T-helper 2 cell treated with Interferon-gamma antibody and Interleukin-4, amounts not matched to agents 5 μg/mL and 100 μg/mL, for 36 hours (primary cell): ENCODE data around the gene RUNX1.

Experiments used
- DNase-seq: peaks from one replicate; pipeline ENCODE4 v3.0.0; 2021; ENCODE audit warnings: low spot score
- H3K27ac Mint-ChIP-seq: one replicate; pipeline ENCODE4 v1.8.0; 2021; ENCODE audit warnings: mild to moderate bottlenecking, mixed read lengths
- H3K27me3 Mint-ChIP-seq: one replicate; pipeline ENCODE4 v1.8.0; 2021; ENCODE audit warnings: low read depth, mixed read lengths
- H3K36me3 Mint-ChIP-seq: one replicate; pipeline ENCODE4 v1.8.0; 2021; ENCODE audit warnings: low read depth, mixed read lengths
- H3K4me1 Mint-ChIP-seq: one replicate; pipeline ENCODE4 v1.8.0; 2021; ENCODE audit warnings: low read depth, mixed read lengths
- H3K4me3 Mint-ChIP-seq: one replicate; pipeline ENCODE4 v1.8.0; 2022; ENCODE audit warnings: mild to moderate bottlenecking, moderate library complexity, mixed read lengths
- H3K9me3 Mint-ChIP-seq: one replicate; pipeline ENCODE4 v1.8.0; 2021; ENCODE audit warnings: mixed read lengths

The RUNX1 gene

GRCh38 chr21:35038772-35039319, 10.3 kb downstream of the RUNX1 start:
- Mint-ChIP-seq H3K27me3 (no peaks in the 10 kb centered on the region), H3K9me3 (no peaks in the 10 kb centered on the region), H3K4me3 (peak overlapping the region; percentile 72), H3K27ac (peak overlapping the region; percentile 85), H3K36me3 (peaks cover 76% of the 10 kb centered on the region), H3K4me1 (peaks cover 93% of the 10 kb centered on the region)
- DNase-seq: no peak

GRCh38 chr21:35037384-35037765, 11.7 kb downstream of the RUNX1 start:
- Mint-ChIP-seq H3K4me3 (peak overlapping the region; percentile 72), H3K4me1 (peaks cover 93% of the 10 kb centered on the region), H3K27me3 (no peaks in the 10 kb centered on the region), H3K27ac (peak overlapping the region; percentile 85), H3K36me3 (peaks cover 75% of the 10 kb centered on the region), H3K9me3 (no peaks in the 10 kb centered on the region)
- DNase-seq: no peak

GRCh38 chr21:35036465-35037383, 12.4 kb downstream of the RUNX1 start:
- Mint-ChIP-seq H3K9me3 (no peaks in the 10 kb centered on the region), H3K36me3 (peaks cover 80% of the 10 kb centered on the region), H3K4me1 (peaks cover 90% of the 10 kb centered on the region), H3K27me3 (no peaks in the 10 kb centered on the region), H3K4me3 (peak overlapping the region; percentile 72), H3K27ac (peak overlapping the region; percentile 85)
- DNase-seq: peak; percentile 59

DNA sequence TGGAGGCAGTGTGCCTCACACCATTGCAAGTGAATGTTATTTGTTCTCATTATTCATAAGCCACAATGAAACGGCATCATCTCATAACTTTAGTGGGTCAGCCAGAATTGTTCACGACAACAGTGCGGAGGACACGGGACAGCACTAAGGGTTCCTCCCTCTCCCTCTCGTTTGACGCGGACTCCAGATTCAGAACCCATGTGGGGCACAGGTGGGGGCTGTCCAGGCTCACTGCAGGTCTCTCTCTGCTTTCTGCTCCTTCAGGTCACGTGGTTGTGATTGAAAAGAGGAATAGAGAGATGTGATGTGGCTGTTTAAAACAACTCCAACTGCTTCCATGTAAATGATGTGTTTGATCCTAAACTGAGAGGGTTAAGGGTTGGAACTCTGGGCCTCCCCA, 13.5 kb downstream of the RUNX1 start:
- Mint-ChIP-seq H3K9me3 (no peaks in the 10 kb centered on the region), H3K4me1 (peaks cover 85% of the 10 kb centered on the region), H3K27me3 (no peaks in the 10 kb centered on the region), H3K36me3 (peaks cover 81% of the 10 kb centered on the region), H3K4me3 (peak overlapping the region; percentile 35), H3K27ac (peak overlapping the region; percentile 83)
- DNase-seq: no peak

DNA sequence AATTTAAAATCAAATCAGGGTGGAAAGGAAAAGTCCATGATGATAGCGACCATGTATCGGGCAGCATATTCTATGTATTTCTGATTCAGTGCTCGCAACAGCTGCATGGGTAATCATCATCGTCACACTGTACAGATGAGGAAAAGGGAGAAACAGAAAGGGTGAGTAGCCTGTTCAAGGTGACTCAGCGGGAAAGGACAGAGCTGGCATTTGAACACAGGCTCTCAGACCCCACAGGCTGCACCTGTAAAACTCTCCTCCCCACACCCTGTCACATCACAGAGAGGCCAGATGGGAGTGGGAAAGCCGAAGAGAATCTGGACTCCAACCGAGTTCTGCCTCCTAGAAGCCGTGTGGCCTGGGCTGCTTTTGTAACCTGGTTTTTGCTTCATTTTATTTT, 14.0 kb downstream of the RUNX1 start:
- H3K4me1 Mint-ChIP-seq: peaks cover 87% of the 10 kb centered on the region
- H3K9me3 Mint-ChIP-seq: no peaks in the 10 kb centered on the region
- H3K27ac Mint-ChIP-seq: peak overlapping the region; percentile 83
- peaks cover 83% of the 10 kb centered on the region for H3K36me3 Mint-ChIP-seq
- no peak for DNase-seq
- no peaks in the 10 kb centered on the region for H3K27me3 Mint-ChIP-seq
- H3K4me3 Mint-ChIP-seq: peak overlapping the region; percentile 2

DNA sequence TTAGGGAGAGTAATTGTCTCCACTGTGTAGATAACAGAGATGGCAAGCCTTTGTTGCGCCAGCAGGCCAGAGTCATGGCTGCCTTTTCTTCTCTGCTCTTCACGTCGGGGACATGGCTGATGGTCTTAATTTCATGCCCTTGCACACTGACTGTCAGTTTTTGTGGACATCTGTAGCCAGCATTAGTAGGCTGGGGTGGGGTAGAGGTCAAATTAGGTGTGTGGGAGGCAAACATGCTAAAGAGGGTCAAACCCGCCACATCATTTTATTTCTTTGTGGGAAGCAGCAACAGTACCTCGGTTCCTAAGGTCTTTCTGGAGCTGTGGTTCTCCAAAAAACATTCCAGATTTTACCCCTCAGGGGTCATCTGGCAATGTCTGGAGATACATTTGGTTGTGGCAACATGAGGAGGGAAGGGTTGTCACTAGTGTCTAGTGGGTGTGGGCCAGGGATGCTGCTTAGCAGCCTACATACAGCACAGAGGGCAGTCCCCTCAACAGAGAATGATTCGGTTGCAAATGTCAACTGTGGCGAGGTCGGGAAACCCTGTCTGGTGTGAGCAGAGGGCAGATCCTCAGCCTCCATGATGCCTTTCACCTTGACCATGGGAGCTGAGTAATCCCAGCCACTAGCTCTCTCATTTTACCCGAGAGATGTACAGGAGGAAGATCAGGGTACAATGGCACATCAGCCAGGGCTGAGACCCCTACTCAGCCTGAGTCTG, 14.7 kb downstream of the RUNX1 start:
- Mint-ChIP-seq H3K4me3 (peak overlapping the region; percentile 29), H3K4me1 (peaks cover 86% of the 10 kb centered on the region), H3K27ac (peak overlapping the region; percentile 37), H3K27me3 (no peaks in the 10 kb centered on the region), H3K9me3 (no peaks in the 10 kb centered on the region), H3K36me3 (peaks cover 85% of the 10 kb centered on the region)
- DNase-seq: peak; percentile 66

DNA sequence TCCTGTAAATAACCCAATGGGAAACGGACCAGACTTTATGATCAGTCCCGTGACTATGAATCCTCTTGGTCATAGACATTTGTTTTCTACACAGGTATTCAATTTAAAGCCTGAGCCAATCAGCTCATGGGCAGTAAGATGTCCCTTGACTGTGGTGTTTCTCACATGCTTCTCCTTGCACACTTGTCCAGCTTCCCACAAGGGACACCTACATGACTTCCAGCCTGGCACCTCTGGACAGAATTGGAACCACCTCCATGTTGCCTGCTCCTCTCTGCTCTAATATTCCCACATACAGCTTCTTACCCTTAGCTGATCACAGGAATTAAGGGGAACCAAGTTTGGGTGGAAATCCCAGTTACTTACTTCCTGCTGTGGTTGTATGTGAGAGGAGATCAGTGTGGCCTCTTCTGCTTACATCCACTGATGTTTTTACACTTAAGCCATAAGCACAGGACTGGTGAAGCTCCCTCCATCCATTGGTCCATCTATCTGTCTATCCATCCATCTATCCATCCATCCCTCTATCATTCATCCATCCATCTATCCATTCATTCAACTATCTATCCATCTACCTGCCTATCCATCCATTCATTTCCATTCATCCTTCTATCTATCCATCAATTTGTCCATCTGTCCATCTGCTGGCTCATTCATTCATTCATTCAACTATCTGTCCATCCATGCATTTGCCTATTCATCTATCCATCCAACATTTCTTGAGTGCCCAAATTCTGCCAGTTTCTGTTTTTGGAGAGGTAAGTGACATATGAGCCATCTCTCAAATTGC, 16.4 kb downstream of the RUNX1 start:
- H3K27ac Mint-ChIP-seq: peak overlapping the region; percentile 35
- no peak for DNase-seq
- peaks cover 84% of the 10 kb centered on the region for H3K36me3 Mint-ChIP-seq
- H3K4me3 Mint-ChIP-seq: peak overlapping the region; percentile 6
- no peaks in the 10 kb centered on the region for H3K9me3 Mint-ChIP-seq
- H3K27me3 Mint-ChIP-seq: no peaks in the 10 kb centered on the region
- H3K4me1 Mint-ChIP-seq: peaks cover 88% of the 10 kb centered on the region

DNA sequence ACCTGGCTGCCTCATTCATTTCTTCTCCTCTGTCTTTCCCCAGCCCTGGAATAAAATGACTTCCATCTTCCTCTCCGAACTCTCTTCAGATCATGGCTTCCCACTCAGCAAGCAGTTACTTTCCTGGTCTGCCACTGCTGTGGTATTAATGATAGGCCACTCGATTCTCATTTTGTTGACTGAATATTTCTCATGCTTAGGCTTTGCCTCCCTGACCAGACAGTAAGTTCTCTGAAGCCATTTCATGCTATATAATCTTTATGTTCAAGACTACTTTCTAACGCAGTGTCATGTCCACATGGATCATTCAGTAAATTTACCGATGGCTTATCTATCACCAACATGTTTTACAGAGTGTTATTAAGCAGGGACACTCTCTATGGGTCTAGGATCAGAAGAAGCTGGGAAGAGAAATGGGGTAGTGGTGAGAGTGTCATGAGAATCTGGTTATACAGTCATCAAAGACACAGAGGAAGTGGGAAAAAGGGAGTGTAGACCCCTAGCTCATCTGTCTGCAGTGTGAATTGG, 20.6 kb downstream of the RUNX1 start:
- DNase-seq: no peak
- Mint-ChIP-seq H3K9me3 (no peaks in the 10 kb centered on the region), H3K36me3 (peaks cover 59% of the 10 kb centered on the region), H3K4me3 (peak overlapping the region; percentile 83), H3K4me1 (peaks cover 85% of the 10 kb centered on the region), H3K27ac (peak overlapping the region; percentile 100), H3K27me3 (no peaks in the 10 kb centered on the region)

GRCh38 chr21:35027563-35028450, 21.3 kb downstream of the RUNX1 start:
- Mint-ChIP-seq H3K4me3 (peak overlapping the region; percentile 83), H3K27ac (peak overlapping the region; percentile 100), H3K4me1 (peaks cover 83% of the 10 kb centered on the region), H3K27me3 (no peaks in the 10 kb centered on the region), H3K9me3 (no peaks in the 10 kb centered on the region), H3K36me3 (peaks cover 57% of the 10 kb centered on the region)
- no peak for DNase-seq

- peak; percentile 86 for DNase-seq
- Mint-ChIP-seq H3K36me3 (peaks cover 53% of the 10 kb centered on the region), H3K27me3 (no peaks in the 10 kb centered on the region), H3K9me3 (no peaks in the 10 kb centered on the region), H3K27ac (peak overlapping the region; percentile 100), H3K4me3 (peak overlapping the region; percentile 83), H3K4me1 (peaks cover 84% of the 10 kb centered on the region)
Measured at GRCh38 chr21:35026617-35027562, 22.2 kb downstream of the RUNX1 start.

DNA sequence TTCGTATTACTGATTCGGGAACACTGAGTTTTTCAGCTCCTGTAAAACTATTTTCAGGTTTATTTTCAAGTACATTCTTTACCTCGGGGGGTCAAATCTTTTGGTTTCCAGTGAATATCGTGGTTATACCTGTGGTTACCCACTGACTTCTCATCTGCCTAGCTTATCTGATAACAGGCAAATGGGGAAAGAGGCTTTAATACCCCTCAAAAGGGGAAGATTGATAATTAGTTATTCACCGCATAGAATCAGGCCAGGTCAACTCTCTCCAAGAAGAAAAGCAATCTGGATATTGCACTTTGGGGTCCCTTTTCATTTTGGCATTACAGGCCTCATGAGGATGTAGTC, 23.0 kb downstream of the RUNX1 start:
- Mint-ChIP-seq H3K27me3 (no peaks in the 10 kb centered on the region), H3K9me3 (no peaks in the 10 kb centered on the region), H3K4me3 (peak overlapping the region; percentile 83), H3K36me3 (peaks cover 52% of the 10 kb centered on the region), H3K27ac (peak overlapping the region; percentile 100), H3K4me1 (peaks cover 88% of the 10 kb centered on the region)
- DNase-seq: no peak
